GM19455 (cell line): ENCODE measurements around the gene RNF144B.

Source experiments
- ATAC-seq: cut with Tn5 transposase; IDR thresholded peaks from one replicate; pipeline ENCODE4 v1.9.1; 2021; ENCODE audit not compliant: unreplicated experiment

Gene RNF144B

DNA sequence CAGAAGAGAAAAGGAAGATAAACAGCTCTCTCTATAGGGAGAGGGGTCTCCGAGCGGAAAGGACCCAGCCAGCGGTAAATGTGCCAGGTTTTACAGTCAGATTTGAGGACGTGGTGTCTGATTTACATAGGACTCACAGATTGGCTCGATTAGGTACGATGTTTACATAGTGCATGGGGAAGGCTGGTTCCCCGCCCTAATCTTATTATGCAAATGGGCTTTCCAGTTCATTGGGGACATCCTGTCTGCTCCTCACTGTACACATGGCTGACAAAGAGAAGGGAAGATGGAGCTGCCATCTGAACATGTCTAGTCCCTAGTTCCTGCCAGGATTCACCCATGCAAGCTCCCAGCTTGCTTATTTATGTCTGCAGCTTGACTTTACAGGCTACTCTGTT, 119.9 kb downstream of the RNF144B start:
- no peak for ATAC-seq

DNA sequence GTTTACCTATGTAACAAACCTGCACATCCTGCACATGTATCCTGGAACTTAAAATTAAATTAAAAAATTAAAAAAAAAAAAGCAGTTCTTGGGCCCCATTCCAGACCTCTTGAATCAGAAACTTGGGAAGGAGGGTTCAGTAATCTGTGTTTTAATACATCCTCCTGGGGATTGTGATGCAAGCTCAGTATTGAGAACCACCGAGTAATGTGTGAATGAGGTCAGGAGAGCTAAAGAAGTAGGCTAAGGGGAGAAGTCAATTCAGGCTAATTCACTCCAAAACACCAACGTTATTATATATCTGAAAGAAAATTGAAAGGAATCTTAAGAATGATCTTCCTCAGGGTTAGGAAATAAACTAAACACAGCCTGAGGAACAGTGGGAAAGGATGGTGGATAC, 120.4 kb downstream of the RNF144B start:
- no peak for ATAC-seq

DNA sequence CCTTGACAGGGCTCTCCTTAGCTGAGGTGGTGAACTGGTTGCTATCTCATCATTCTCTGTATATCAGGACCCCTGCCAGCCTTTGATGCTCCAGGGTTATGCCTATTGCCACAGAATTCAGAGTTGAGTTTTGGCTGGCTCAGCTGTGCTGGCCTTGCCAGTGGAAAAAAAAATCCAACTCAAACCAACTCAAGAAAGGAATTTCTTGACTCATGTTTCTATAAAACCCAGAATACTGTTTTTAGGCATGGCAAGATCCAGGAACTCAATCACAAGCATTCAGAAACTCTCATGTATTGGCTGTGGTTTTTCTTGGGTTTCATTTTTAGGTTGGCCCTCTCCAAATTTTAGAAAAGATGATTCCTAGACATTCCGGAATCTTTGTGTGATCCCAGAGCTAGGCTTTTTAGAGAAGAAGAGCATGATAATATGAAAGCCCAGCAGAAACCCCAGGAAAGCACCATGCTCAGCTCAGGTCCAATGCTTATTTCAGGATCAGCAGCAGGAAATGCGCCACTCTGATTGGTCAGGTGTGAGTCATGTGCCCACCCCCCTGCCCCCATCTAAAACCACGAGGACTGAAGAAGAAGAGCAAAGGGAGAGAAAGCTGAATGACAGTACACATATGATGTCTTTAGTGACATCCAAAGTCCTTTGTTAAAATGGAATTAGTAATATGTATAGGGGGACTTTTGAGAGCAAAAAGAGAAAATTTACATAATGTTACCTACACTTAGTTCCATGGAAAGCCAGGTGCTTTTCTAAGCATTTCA, 122.9 kb downstream of the RNF144B start:
- no peak for ATAC-seq

DNA sequence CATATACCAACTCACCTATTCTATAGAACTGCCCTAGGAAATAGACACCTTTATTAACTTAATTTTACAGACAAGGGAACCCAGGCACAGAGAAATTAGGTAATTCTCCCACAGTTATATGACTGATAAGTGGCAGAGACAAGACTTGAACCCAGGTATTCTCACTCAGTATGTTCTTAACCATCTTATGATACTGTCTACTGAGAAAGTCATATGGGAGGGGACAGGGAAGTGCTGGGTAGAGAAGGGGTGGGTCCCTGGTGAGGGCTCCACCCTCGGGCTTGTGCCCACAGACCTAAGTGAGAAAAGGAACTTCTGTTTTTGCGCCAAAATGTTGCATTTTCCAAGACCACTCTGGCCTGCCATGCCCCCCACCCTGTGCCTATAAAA, 123.5 kb downstream of the RNF144B start:
- ATAC-seq = no peak

DNA sequence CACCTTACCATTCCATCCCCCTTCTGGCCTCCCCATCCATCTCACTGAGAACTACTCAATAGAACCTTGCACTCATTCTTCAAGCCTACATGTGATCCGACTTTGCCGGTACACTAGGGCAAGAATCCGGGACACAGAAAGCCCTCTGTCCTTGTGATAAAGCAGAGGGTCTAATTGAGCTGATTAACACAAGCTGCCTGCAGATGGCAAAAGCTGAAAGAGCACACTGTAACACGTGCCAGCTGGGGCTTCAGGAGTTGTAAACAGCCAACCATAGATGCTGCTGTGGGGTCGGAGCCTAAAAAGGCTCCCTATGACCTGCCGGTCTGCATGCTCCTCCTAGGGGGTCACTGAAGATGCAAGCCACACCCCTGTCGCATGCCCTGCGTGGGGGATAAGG, 124.1 kb downstream of the RNF144B start:
- no peak for ATAC-seq

DNA sequence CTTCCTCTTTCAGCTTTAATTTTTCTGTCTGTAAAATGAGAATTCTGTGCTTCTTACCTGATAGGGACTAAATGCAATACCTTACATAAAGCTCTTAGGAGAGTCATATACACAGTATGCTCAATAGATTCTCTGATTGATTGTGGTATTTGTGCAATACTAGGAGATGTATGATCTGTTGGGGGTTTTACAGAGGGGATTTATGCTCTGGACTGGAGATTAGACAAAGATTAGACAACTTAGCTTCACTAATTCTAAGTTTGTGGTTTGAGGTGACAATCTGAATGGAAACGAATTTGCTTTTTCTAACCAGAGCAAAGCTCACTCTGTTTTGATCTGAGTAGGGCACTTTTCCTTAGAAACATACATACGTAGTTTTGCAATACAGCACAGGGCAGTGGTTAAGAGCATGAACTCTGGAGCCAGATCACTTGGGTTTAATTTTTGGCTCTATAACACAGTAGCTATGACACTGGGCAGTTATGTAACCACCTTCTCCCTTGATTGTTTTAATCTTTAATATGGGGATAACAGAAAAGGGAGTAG, 126.2 kb downstream of the RNF144B start:
- no peak for ATAC-seq

DNA sequence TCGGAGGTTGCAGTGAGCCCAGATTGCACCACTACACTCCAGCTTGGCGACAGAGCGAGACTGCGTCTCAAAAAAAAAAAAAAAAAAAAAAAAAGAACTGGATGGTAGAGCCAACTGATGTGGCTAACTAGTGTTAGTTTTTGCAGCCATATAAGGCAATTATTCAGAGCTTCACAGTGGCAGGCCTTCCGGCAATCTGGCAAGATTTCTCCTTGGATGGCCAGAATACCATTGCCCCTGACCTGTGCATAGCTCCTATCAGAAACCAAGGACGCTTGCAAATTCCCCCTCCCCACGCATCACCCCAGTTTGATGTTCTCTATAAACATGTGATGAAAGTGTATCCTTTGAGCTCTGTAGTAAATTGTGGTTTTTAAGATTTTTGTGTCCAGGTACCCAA, 127.0 kb downstream of the RNF144B start:
- no peak for ATAC-seq

DNA sequence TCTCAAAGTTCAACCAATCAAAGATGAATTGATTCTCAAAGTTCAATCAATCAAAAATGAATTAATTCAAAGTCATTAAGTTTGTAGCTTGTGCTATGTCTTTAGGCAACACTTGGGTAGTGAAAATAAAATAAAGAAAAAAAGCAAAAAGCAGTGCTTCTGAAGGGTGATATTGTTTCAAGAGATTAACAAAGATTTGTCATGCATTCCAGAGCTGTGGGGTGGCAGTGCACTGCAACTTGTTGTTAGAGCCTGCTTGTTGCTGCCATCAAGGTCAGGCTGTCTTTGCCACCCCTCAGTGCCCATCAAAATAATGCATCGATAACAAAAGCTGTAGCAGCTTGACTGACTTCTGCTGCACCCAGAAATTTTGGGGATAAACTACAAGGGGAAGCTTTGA, 128.6 kb downstream of the RNF144B start:
- no peak for ATAC-seq
